Stimulated activated CD8-positive, alpha-beta memory T cell treated with anti-CD3 and anti-CD28 coated beads, Interleukin-2, amount 100 ng/mL, for 1 hour (primary cell): ENCODE results near the gene MRPL2.
"Not testable (repeated sequence)": the region's sequence is repeated elsewhere in the genome, so short reads cannot be mapped to it uniquely, and the experiment has no call there.

ENCODE experiments used
- DNase-seq, 2 donors: peaks; one replicate each; pipeline ENCODE4 v3.0.0-alpha.2; 2020; ENCODE audit warnings: low read depth in 2 of 2

The MRPL2 gene

DNA sequence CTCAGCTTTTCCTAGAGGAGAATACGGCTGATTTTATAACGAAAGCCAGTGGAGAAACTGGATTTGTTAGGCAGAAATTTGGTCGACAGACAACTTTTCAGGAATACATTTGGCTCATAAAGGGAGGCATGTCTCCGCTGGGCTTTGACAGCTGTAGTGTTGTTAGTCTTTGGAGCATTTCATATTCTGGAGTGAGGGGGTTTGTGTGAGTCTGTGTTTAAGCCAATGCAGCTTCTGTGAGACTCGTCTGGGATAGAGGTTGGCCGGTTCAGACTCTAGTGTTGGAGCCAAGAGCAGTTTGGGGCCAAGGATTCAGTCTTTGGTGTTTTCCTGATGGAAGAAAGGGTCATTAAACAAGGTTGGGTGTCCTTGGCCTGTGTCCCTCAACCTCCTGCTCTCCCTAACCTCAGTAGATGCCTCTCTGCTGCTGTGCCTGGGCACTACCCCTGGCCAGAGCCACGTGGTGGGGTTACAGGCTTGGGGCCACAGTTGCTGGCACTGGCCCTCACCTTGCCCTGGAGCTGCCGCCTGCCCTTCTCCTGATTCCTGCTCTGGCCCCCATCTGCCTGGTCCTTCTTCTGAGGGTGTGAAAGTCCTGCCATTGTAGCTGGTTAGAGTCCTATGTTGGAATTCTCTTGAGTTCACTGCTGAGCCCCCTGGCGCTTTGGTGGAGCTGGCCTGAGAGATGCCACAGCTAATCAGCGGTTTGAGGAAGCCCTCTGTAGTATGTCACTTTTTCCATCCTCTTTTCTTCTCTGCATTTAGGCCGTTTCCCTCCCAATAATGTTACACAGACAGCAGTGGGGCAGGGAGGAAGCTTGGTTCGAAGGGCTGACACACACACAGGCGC lies 23.8 kb upstream of the MRPL2 start:
- no peak for DNase-seq

- not testable (repeated sequence) for DNase-seq
Measured at GRCh38 chr6:43081922-43082321, 22.7 kb upstream of the MRPL2 start.

DNA sequence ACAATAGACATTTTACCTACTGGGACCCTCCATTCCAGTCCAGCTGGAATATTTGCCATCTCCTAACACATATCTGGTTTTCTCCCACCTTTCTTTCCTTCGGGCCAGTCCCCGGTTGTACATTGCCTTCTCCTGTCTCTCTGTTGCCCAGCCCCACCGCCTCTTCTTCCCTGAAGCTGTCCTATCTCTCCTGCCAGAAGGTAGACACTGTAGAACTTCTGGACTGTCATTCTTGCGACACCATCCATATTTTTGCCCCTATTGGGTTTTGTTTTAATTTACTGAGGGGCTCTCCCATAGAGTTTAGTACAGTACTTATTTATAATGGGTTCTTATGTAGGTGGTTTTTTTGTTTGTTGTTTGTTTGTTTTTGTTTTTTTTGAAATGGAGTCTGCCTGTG lies 21.8 kb upstream of the MRPL2 start:
- DNase-seq: no peak

DNA sequence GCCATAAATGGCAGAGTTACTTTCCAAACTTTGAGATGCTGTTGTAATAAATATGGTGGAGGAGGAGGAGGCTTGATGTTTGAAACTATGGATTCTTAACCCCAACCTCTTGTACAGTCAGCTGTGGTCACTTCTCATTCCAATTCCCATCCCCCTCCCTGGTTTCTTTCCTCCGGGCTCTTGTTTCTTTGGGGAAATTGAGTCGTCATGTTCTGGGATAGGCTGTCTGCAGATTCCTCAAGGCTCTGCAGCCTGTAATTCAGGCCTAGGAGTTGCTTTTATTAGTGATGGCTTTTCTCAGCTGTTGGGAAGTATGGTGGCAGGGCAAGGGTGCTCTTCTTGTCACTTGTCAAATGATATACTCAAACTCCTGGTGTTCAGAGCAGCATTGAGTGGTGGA lies 19.5 kb upstream of the MRPL2 start:
- no peak for DNase-seq

DNA sequence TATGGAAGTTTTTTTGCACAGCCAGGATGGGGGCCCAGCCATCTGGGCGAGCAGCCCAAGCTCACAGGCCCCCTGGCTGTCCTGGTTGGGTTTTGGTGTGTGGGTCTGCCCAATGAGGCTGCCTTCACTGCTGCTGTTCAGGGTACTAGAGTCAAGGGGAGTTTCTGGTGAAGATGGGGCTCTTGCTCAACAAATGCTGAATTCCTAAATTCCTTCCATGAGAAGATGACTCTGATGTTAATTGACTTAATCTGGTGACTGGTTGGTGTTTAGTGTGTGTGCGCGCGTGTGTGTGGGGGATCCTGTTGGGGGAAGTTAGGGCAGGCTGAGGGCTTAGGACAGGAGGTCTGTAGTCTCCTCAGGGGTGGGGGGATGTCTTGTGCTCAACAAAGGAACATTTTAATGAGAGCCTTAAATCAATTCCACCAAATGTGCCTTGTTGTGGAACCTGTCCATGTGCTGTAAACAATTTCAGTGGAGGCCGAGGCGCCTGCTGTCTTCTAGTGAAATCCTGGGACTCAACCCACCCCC lies 18.8 kb upstream of the MRPL2 start:
- DNase-seq: no peak

DNA sequence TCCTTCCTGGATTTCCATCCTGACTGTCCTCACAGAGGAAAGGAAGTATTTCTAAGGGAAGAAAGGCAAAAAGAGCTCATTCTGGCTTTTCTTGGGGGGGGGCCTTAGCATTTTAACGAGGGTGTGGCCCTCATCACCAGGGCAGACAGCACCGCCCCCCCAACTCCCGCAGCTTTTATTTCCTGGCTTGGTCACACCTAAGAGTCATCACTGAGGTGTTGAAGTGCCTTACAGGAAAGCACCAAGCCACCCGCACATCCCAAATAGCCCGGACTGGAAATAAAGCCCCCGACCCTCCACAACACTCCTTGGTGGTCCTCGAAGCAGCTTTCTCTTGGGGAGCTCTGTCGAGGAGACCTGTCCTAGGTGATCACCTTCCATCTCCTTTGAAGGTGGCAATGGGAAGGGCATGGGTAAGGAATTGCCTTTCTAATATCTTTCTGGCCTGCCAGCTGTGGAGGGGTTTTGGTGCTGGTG lies 18.1 kb upstream of the MRPL2 start:
- DNase-seq: no peak

GRCh38 chr6:43076464-43077332 lies 17.5 kb upstream of the MRPL2 start:
- DNase-seq: no peak

GRCh38 chr6:43075670-43076463 lies 16.6 kb upstream of the MRPL2 start, which contains the start of gene PTK7:
Gene PTK7, plus strand, starts transcription at chr6:43076314. Its CDS starts 175 bp downstream, at chr6:43076489.
- no peak for DNase-seq

- no peak for DNase-seq
Measured at GRCh38 chr6:43074847-43075669, 15.8 kb upstream of the MRPL2 start.

- no peak for DNase-seq
Measured at GRCh38 chr6:43070028-43070632, 10.9 kb upstream of the MRPL2 start.

DNA sequence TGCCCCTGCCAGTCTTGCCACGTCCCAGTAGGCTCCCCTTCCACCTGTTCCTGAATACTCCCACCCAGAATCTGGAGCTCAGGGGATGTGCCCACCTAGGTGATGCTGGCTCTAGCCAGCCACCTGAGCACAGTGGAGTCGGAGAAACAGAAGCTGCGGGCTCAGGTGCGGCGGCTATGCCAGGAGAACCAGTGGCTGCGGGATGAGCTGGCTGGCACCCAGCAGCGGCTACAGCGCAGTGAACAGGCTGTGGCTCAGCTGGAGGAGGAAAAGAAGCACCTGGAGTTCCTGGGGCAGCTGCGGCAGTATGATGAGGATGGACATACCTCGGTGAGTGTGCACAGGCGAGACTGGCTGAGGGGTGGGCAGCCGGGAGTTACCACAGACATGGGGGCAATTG lies 3.6 kb upstream of the MRPL2 start:
- DNase-seq: no peak

GRCh38 chr6:43061861-43062260 lies 2.6 kb upstream of the MRPL2 start:
- no peak for DNase-seq

DNA sequence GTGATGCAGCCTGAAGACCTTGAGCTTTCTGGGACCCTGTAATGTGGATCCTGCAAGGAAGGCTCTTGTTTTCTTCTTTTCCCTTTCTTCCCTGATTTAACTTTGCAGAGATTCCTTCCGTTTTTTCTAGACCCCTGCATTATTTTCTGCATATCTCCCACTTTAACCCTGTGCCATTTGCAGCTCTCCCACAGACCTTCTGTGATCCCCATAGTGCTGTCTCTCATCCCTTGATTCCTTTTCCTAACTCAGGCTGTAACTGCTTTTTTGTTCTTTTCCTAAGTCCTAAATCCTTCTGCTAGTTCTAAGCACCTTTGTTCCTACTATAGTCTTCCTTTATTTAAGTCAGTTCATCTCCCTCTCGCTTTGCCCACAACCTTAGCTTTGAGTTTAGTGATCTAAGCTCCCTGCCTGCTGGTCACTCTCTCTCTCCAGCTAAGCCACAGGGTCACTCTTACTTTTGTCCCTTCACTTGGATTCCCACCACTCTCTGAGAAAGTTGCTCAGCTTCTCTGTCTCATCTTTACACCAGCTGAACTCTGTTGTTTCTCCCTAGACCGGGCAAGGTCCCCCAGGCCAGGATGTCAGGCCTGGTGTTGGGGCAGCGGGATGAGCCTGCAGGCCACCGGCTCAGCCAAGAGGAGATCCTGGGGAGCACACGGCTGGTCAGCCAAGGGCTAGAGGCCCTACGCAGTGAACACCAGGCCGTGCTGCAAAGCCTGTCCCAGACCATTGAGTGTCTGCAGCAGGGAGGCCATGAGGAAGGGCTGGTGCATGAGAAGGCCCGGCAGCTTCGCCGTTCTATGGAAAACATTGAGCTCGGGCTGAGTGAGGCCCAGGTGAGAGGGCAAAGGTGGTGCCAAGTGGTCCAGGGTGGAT lies 1.8 kb upstream of the MRPL2 start:
- DNase-seq: no peak

DNA sequence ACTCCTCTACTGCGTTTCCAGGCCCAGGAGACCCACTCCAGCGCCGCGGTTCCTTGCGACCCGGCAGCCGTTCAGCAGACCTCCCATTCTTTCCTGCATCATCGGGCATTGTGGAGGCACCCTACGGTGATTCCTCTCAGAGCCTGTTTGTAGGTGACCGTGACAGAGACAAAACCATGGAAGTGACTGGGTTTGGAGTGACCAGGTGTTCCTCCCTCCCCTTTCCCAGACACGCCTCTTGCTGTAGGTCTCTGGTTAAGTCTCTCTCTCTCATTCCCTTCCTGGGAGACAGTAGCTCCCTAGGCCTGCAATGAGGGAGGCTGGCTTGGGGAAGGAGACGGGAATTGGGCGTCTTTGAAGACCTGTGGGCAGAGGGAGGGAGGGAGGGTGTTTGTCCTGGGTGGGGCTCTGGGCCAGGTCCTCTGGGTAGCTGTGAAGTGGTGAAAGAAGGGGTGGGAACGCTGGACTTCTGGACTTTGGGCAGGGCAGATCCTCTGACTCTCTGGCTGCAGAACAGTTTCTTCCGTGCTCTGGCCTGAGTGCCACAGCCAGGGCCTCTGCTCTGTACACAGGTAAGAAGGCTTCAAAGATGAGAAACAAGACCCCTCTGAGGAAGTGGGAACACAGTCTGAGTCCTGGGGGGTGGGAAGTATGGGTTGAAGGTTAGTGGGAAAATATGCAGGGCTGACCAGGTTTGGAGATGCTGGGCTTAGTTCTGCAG lies 960 bp upstream of the MRPL2 start:
- no peak for DNase-seq

- DNase-seq: no peak
Measured at GRCh38 chr6:43058531-43058930, 703 bp downstream of the MRPL2 start.

- DNase-seq: no peak
Measured at GRCh38 chr6:43055966-43056365, 3.3 kb downstream of the MRPL2 start.

GRCh38 chr6:43054206-43054943 lies 4.9 kb downstream of the MRPL2 start:
- DNase-seq: no peak
